ENCODE results near the gene RTKN.

RTKN gene

DNA sequence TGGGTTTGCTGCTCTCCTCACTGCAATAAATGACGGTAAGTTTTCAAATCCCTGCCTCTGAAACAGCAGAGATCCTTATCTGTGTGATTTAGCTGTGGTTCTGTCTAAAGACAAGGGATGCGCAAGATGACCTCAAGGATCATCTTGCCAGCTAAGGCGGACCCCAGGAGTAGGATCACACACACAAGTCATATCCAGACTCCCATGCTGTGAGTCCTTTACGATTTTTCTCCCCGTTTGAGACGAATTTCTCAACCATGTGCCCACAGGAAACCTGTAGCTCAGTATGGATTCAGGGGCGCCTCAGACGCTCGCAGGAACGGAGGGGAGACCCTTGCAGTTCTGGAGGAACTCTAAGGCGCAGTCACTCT, 50.5 kb downstream of the RTKN start:
- no peak for DNase-seq (ENCODE audit: low read depth)
- H3K4me3 ChIP-seq (ENCODE audit: low read depth, low read length): peak overlapping the region; percentile 90

- no peak for DNase-seq (ENCODE audit: low read depth)
These were observed 51.1 kb downstream of the RTKN start for GRCh38 chr2:74390606-74391005.

DNA sequence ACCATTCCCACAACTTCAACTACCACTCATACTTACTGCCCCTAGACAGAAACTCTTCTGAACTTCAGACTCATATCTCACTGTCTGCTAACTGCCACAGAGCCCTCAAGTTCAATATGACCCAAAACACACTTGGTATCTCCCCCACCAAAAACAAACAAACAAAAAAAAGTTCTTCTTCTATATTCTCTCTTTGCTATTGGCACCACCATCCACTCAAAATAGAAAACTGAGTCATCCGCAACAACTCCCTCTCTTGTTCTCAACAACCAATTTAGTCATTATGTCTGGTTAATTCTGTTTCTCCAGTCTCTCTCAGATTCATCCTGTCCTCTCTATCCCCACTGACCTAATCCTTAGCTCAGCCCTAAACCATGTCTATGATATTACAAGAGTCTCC, 54.4 kb downstream of the RTKN start:
- DNase-seq (ENCODE audit: low read depth): no peak
- H3K4me3 ChIP-seq (ENCODE audit: low read depth, low read length): no peak overlapping the region

More at GRCh38 chr2:74390606-74391005, 51.1 kb downstream of the RTKN start:
- H3K4me3 ChIP-seq (ENCODE audit: low read depth, low read length): peak overlapping the region; percentile 90

DNA sequence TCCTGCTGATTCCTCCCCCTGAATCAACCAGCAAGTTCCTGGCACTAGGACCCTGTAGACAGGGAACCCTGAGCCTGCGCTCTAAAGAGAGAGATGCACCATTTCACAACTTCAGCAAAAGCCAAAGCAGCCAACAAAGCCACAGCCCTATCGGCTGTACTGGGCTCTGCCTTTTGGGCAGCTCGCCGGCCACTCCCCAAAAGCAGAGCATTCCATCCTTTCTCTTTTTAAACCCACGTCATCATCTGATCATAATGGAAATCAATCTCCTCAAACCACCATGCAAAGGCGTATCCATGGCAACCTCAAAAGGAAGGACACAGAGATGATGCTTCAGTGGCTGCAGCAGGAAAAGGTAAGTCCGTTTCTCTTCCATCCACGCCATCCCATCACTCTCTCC, 56.3 kb downstream of the RTKN start:
- no peak for DNase-seq (ENCODE audit: low read depth)
- no peak overlapping the region for H3K4me3 ChIP-seq (ENCODE audit: low read depth, low read length)

- no peak for DNase-seq (ENCODE audit: low read depth)
- no peak overlapping the region for H3K4me3 ChIP-seq (ENCODE audit: low read depth, low read length)
These were observed 57.7 kb downstream of the RTKN start for GRCh38 chr2:74384051-74384450.

GRCh38 chr2:74383254-74383653, 58.5 kb downstream of the RTKN start:
- DNase-seq (ENCODE audit: low read depth): peak; percentile 42
- H3K4me3 ChIP-seq (ENCODE audit: low read depth, low read length): no peak overlapping the region

GRCh38 chr2:74381751-74382150, 60.0 kb downstream of the RTKN start:
- no peak for DNase-seq (ENCODE audit: low read depth)
- H3K4me3 ChIP-seq (ENCODE audit: low read depth, low read length): no peak overlapping the region

DNA sequence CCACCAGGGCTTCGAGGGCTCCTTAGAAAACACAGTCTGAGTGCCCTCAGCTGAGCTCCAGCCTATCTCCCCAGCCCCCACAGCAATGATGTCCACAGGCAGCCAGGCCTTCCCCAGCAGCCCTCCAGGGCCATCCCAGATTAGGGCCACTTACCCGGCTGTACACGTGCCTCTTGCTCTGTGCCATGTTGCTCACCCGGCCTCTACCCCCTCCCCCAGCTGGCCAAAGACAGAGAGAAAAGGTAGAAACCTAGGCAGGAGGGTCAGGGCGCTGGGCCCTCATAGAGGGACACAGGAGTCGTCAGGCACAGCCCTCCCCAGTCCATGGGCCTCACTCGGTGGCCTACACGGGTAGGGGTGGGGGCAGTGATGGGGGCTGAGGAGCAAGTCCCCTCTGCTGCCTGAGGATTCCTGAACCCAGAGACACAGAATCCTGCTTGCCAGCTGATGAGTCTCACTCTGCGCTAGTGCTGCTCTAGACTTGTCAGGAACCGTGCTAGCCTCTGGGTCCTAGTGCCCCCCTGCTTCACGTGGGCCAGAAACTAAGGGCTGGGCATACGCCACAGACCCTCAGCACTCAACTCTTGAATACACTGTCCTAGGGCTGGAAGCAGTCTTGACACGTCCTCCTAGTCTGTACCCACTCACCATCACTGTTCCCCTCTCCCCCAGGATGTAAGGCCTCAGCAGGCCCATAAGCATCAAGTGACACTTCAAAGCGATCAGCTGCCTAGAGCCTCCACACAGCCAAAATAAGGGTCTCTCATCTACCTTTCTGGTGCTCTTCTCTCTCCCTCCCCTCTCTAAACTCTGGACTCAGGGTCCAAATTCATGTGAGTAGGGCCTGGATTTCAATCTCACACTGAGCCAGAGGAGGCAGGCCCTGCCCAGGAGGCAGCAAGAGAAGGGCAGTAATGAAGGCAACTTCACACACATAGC, 61.6 kb downstream of the RTKN start, which contains the start of gene DCTN1:
Gene DCTN1, minus strand, starts transcription at position 461 of the 939 bp plus-strand sequence. Its CDS starts 274 bp downstream, at position 187.
- DNase-seq (ENCODE audit: low read depth): no peak
- peak within 1 kb of the TSS; percentile 53 for H3K4me3 ChIP-seq (ENCODE audit: low read depth, low read length)

DNA sequence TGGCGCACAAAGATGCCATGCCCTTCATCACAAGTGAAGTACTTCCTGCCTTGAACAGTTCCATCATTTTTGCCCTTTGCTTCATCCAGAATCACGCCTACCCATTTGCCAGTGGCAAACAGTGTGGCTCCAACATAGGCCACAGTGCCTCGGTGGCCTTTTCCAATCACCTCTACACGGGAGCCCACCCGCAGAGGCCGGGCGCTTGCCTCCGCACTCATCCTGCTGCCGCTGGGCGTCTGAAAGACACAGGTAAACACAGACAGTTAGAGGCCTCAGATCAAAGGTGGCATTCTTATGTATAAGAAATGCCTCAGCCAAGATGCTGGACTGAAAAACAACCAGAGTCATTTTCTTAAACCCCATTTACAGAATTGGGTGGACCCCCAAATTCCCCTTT, 63.7 kb downstream of the RTKN start:
- DNase-seq (ENCODE audit: low read depth): no peak
- H3K4me3 ChIP-seq (ENCODE audit: low read depth, low read length): no peak overlapping the region

DNA sequence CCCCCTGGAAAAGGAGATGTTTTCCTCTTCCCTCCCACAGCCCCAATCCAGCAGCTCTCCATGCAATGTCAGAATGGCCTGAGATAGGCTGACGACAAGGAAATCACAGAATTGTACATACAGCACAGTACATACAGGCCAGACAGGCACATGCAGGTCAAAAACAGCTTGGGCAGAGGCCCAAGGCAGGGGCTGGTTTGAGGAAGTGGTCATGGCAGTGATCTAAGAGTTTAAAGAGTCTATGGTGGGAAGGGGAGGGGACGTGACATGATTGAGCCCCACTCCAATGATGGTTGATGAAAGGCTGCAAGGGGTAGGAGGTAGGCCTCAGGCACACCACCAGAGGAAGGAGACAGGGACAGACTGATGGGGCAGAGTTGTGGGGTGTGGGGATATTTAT, 65.9 kb downstream of the RTKN start:
- no peak for DNase-seq (ENCODE audit: low read depth)

More for the DNA sequence above, 65.9 kb downstream of the RTKN start:
- no peak overlapping the region for H3K4me3 ChIP-seq (ENCODE audit: low read depth, low read length)

Measured in skeletal muscle cell (primary cell).